Measurements from ENCODE around the gene PDZD7.
A peak's percentile ranks its signal among the peaks of the same experiment; 100 is the strongest.

PDZD7 gene

DNA sequence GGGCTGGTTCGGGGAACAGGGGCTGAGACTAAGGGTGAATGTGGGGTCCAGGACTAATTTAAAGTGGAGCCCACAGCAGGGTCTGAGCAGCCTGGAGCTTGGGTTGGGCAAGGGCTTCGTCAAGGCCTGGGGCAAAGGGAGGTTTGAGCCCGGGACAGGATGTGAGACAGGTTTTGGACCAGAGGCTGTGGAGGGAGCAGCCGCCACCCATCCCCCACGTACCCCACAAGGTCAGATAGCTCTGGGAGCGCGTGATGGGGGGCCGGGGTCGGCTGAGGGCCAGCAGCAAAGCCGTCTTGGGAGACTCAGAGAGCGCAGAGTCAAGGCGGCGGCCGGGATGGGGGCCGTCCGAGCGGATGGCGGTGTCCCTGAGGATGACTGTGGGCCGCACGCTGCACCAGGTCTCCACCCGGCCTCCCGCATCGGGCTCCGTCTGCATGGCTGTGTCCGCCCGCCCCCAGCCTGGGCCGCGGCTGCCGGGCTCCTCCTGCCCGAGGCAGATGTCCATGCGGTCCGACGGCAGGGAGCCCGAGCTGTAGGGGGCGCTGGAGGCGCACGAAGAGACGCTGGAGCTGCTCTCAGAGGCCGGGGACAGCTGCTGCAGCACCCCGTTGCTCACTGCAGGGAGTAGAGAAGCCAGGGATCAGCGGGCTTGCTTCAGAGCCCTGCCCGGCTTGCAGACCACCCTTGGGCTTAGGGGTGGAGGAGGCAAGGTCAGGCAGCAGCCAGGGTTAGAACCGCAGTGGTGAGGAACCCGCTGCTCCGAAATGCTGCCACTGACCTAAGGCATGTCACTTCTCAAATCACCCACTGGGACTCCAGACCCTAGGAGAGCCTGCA, 12.1 kb downstream of the PDZD7 start (continued):
- peak; percentile 99 for TF ChIP-seq ZNF394 (tag by site-specific recombination; IDR thresholded peaks at IDR 0.05; ENCODE audit: borderline replicate concordance)
- TF ChIP-seq, protein P1, sequence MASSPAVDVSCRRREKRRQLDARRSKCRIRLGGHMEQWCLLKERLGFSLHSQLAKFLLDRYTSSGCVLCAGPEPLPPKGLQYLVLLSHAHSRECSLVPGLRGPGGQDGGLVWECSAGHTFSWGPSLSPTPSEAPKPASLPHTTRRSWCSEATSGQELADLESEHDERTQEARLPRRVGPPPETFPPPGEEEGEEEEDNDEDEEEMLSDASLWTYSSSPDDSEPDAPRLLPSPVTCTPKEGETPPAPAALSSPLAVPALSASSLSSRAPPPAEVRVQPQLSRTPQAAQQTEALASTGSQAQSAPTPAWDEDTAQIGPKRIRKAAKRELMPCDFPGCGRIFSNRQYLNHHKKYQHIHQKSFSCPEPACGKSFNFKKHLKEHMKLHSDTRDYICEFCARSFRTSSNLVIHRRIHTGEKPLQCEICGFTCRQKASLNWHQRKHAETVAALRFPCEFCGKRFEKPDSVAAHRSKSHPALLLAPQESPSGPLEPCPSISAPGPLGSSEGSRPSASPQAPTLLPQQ (tag by site-specific recombination; IDR thresholded peaks at IDR 0.05), result peak; percentile 45; the same call in 1 of the 2 replicates
- TF ChIP-seq, protein P2, sequence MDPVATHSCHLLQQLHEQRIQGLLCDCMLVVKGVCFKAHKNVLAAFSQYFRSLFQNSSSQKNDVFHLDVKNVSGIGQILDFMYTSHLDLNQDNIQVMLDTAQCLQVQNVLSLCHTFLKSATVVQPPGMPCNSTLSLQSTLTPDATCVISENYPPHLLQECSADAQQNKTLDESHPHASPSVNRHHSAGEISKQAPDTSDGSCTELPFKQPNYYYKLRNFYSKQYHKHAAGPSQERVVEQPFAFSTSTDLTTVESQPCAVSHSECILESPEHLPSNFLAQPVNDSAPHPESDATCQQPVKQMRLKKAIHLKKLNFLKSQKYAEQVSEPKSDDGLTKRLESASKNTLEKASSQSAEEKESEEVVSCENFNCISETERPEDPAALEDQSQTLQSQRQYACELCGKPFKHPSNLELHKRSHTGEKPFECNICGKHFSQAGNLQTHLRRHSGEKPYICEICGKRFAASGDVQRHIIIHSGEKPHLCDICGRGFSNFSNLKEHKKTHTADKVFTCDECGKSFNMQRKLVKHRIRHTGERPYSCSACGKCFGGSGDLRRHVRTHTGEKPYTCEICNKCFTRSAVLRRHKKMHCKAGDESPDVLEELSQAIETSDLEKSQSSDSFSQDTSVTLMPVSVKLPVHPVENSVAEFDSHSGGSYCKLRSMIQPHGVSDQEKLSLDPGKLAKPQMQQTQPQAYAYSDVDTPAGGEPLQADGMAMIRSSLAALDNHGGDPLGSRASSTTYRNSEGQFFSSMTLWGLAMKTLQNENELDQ (tag by site-specific recombination; IDR thresholded peaks at IDR 0.05; ENCODE audit: low read depth), result no peak
- peak; percentile 78 for TF ChIP-seq GLIS1 (tag by site-specific recombination; IDR thresholded peaks at IDR 0.05)
- TF ChIP-seq ZNF16 (tag by site-specific recombination; IDR thresholded peaks at IDR 0.05; ENCODE audit: low read depth), result no peak
- no peak for TF ChIP-seq ZNF664 (tag by site-specific recombination; IDR thresholded peaks at IDR 0.05)
- peak; percentile 99 for TF ChIP-seq ZIC2 (tag by site-specific recombination; IDR thresholded peaks at IDR 0.05)
- no peak for TF ChIP-seq SETDB1 (IDR thresholded peaks at IDR 0.05; ENCODE audit: insufficient read length, low read length)
- no peak for TF ChIP-seq ZNF677 (tag by site-specific recombination; IDR thresholded peaks at IDR 0.05)
- TF ChIP-seq ZNF10 (tag by site-specific recombination; IDR thresholded peaks at IDR 0.05), result 0 out of 2 replicates have a peak, but pooled peaks have one; percentile 16
- TF ChIP-seq KLF8 (tag by site-specific recombination; IDR thresholded peaks at IDR 0.05), result peak; percentile 35; the same call in 1 of the 2 replicates
- no peak for TF ChIP-seq ZNF626 (tag by site-specific recombination; IDR thresholded peaks at IDR 0.05)
- TF ChIP-seq YY2 (tag by site-specific recombination; IDR thresholded peaks at IDR 0.05), result no peak
- TF ChIP-seq, protein P3, sequence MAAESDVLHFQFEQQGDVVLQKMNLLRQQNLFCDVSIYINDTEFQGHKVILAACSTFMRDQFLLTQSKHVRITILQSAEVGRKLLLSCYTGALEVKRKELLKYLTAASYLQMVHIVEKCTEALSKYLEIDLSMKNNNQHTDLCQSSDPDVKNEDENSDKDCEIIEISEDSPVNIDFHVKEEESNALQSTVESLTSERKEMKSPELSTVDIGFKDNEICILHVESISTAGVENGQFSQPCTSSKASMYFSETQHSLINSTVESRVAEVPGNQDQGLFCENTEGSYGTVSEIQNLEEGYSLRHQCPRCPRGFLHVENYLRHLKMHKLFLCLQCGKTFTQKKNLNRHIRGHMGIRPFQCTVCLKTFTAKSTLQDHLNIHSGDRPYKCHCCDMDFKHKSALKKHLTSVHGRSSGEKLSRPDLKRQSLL (tag by site-specific recombination; IDR thresholded peaks at IDR 0.05), result peak; percentile 96
- no peak for TF ChIP-seq ZNF335 (tag by site-specific recombination; conservative IDR thresholded peaks at IDR 0.05)
- TF ChIP-seq ZNF548 (tag by site-specific recombination; IDR thresholded peaks at IDR 0.05), result no peak
- TF ChIP-seq, protein P4, sequence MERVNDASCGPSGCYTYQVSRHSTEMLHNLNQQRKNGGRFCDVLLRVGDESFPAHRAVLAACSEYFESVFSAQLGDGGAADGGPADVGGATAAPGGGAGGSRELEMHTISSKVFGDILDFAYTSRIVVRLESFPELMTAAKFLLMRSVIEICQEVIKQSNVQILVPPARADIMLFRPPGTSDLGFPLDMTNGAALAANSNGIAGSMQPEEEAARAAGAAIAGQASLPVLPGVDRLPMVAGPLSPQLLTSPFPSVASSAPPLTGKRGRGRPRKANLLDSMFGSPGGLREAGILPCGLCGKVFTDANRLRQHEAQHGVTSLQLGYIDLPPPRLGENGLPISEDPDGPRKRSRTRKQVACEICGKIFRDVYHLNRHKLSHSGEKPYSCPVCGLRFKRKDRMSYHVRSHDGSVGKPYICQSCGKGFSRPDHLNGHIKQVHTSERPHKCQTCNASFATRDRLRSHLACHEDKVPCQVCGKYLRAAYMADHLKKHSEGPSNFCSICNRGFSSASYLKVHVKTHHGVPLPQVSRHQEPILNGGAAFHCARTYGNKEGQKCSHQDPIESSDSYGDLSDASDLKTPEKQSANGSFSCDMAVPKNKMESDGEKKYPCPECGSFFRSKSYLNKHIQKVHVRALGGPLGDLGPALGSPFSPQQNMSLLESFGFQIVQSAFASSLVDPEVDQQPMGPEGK (tag by site-specific recombination; IDR thresholded peaks at IDR 0.05), result peak; percentile 69
- TF ChIP-seq BCL11A (tag by site-specific recombination; IDR thresholded peaks at IDR 0.05; ENCODE audit: low read depth), result no peak
- TF ChIP-seq ZSCAN30 (tag by site-specific recombination; IDR thresholded peaks at IDR 0.05), result peak; percentile 70; the same call in 1 of the 2 replicates
- TF ChIP-seq ZFP37 (tag by site-specific recombination; IDR thresholded peaks at IDR 0.05), result peak; percentile 75; the same call in 1 of the 2 replicates
- no peak for TF ChIP-seq GLI2 (tag by site-specific recombination; IDR thresholded peaks at IDR 0.05; ENCODE audit: borderline replicate concordance, low read depth)
- TF ChIP-seq, protein P5, sequence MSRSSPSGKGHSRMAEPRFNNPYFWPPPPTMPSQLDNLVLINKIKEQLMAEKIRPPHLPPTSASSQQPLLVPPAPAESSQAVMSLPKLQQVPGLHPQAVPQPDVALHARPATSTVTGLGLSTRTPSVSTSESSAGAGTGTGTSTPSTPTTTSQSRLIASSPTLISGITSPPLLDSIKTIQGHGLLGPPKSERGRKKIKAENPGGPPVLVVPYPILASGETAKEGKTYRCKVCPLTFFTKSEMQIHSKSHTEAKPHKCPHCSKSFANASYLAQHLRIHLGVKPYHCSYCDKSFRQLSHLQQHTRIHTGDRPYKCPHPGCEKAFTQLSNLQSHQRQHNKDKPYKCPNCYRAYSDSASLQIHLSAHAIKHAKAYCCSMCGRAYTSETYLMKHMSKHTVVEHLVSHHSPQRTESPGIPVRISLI (tag by site-specific recombination; IDR thresholded peaks at IDR 0.05), result no peak
- TF ChIP-seq ZNF248 (tag by site-specific recombination; IDR thresholded peaks at IDR 0.05), result no peak
- no peak for TF ChIP-seq SALL2 (tag by site-specific recombination; IDR thresholded peaks at IDR 0.05; ENCODE audit: borderline replicate concordance)
- TF ChIP-seq ZNF221 (tag by site-specific recombination; IDR thresholded peaks at IDR 0.05; ENCODE audit: borderline replicate concordance), result no peak
- TF ChIP-seq, protein P6, sequence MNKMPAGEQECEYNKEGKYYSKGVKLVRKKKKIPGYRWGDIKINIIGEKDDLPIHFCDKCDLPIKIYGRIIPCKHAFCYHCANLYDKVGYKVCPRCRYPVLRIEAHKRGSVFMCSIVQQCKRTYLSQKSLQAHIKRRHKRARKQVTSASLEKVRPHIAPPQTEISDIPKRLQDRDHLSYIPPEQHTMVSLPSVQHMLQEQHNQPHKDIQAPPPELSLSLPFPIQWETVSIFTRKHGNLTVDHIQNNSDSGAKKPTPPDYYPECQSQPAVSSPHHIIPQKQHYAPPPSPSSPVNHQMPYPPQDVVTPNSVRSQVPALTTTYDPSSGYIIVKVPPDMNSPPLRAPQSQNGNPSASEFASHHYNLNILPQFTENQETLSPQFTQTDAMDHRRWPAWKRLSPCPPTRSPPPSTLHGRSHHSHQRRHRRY (tag by site-specific recombination; IDR thresholded peaks at IDR 0.05), result no peak
- peak; percentile 36; the same call in 1 of the 2 replicates for TF ChIP-seq ZFHX2 (tag by site-specific recombination; conservative IDR thresholded peaks at IDR 0.05)
- no peak for TF ChIP-seq ZNF530 (tag by site-specific recombination; IDR thresholded peaks at IDR 0.05; ENCODE audit: low read depth)
- TF ChIP-seq ZNF623 (tag by site-specific recombination; IDR thresholded peaks at IDR 0.05), result no peak
- 0 out of 2 replicates have a peak, but pooled peaks have one; percentile 33 for TF ChIP-seq KLF16 (tag by site-specific recombination; IDR thresholded peaks at IDR 0.05)
